Peyer's patch (tissue), 4 donors: ENCODE results near the gene USH1C. TPM values are rescaled to one million over a fixed set of nuclear protein-coding genes. Genes with fewer than 3 reads are reported as not detected.

Experiments
- DNase-seq, 3 donors: peaks; one replicate each; pipeline ENCODE4 v3.0.0-alpha.2; 2017 to 2019
- H3K27ac ChIP-seq, 4 donors: fragments of 200-600 bp; sonication (generic); one replicate each; pipeline ENCODE4 v1.5.1; 2016 to 2019
- H3K27me3 ChIP-seq, 2 donors: fragments of 200-600 bp; sonication (generic); one replicate each; pipeline ENCODE4 v1.5.1; 2019
- H3K36me3 ChIP-seq, 3 donors: fragments of 200-600 bp; sonication (generic); one replicate each; pipeline ENCODE4 v1.5.1; 2016 to 2019
- H3K4me1 ChIP-seq, 4 donors: fragments of 200-600 bp; sonication (generic); one replicate each; pipeline ENCODE4 v1.5.1; 2016 to 2019
- H3K4me3 ChIP-seq, 4 donors: fragments of 200-600 bp; sonication (generic); 1 replicate in 3 of 4; 2 replicates in 1 of 4; pipeline ENCODE4 v1.5.1; 2016 to 2019; ENCODE audit warnings: mild to moderate bottlenecking in 1 of 4
- H3K9me3 ChIP-seq, 4 donors: fragments of 200-600 bp; sonication (generic); one replicate each; pipeline ENCODE4 v1.5.1; 2016 to 2019; ENCODE audit warnings: mild to moderate bottlenecking in 1 of 4
- POLR2A ChIP-seq, 2 donors: fragments of 450-650 bp; IDR thresholded peaks; one replicate each; pipeline ENCODE4 v1.5.1; 2017; ENCODE audit warnings: antibody characterized with exemption in 2 of 2, mild to moderate bottlenecking in 2 of 2, moderate library complexity in 2 of 2
- total RNA-seq, 4 donors: library from RNA; depleted of rRNA; stranded (reverse); fragments of >200 nt; gene quantifications; one replicate each; pipeline ENCODE4 v1.1.0, GENCODE V29; 2016
- TF ChIP-seq, protein P1 (sequence below), 6 experiments: fragments of 450-650 bp in 4 of 6; fragments of 200-600 bp in 2 of 6; sonication (generic) in 1 of 6; IDR thresholded peaks; one replicate each; pipeline ENCODE4 v1.5.1; 2017 to 2019; ENCODE audit warnings: antibody characterized with exemption in 6 of 6, mild to moderate bottlenecking in 3 of 6, moderate library complexity in 1 of 6

The USH1C gene
- total RNA-seq, 4 donors from 2014 or later, result 90.8 to 302 (median 245) TPM

GRCh38 chr11:17476317-17477083 is 67.7 kb downstream of the USH1C start, which contains the start of gene ABCC8:
Gene ABCC8, minus strand, starts transcription at chr11:17476845. Its CDS starts 69 bp downstream, at chr11:17476776.
- H3K27me3 ChIP-seq, result peaks cover 0 to 12% of the 10 kb centered on the region in 2 donors
- no peak for DNase-seq

DNA sequence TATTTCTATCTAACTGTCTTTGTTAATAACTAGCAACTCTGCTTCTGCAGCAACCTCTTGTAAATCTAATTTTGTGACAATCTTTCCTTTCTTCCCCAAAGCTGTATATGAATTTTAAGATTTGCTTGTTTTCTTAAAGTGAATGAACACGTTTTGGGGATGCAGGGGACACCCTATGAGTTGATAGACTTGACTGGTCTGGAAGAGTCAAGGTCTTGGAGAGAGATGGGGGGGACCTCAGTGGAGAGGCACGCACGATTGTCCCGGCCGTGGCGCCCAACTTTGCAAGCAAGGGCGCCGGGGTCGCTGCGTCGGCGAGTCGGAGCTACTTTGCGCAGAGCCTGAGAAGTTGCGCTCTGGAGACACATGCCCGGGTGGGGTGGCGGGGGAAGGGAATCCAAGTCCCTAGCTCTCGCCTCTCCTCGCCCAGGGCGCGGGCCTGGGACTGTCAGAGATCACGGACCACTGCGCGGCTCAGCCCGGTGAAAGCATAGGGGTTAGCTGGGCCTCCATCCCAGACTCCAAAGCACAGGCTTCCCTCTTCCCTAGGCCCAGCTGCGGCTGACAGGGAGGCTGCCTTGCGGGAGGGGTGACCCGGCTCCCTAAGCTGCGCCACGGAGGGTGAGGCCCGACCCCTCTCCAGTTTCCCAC is 68.4 kb downstream of the USH1C start:
- peak overlapping the region in 2 of 4 donors; percentile 34 to 36 for H3K4me3 ChIP-seq

More at GRCh38 chr11:17476317-17477083, 67.7 kb downstream of the USH1C start, which contains the start of gene ABCC8:
- Histone ChIP-seq H3K4me1 (peaks cover 0 to 11% (median 0%) of the 10 kb centered on the region in 4 donors), H3K36me3 (no peaks in the 10 kb centered on the region), H3K9me3 (no peaks in the 10 kb centered on the region), H3K4me3 (peak within 1 kb of the TSS in 2 of 4 donors; percentile 34 to 36), H3K27ac (no peak within 1 kb of the TSS)
- TF ChIP-seq POLR2A (IDR thresholded peaks at IDR 0.05), result no peak
- TF ChIP-seq, protein P1, sequence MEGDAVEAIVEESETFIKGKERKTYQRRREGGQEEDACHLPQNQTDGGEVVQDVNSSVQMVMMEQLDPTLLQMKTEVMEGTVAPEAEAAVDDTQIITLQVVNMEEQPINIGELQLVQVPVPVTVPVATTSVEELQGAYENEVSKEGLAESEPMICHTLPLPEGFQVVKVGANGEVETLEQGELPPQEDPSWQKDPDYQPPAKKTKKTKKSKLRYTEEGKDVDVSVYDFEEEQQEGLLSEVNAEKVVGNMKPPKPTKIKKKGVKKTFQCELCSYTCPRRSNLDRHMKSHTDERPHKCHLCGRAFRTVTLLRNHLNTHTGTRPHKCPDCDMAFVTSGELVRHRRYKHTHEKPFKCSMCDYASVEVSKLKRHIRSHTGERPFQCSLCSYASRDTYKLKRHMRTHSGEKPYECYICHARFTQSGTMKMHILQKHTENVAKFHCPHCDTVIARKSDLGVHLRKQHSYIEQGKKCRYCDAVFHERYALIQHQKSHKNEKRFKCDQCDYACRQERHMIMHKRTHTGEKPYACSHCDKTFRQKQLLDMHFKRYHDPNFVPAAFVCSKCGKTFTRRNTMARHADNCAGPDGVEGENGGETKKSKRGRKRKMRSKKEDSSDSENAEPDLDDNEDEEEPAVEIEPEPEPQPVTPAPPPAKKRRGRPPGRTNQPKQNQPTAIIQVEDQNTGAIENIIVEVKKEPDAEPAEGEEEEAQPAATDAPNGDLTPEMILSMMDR (IDR thresholded peaks at IDR 0.05), result no peak

GRCh38 chr11:17473071-17473744 is 71.0 kb downstream of the USH1C start:
- Histone ChIP-seq H3K4me1 (peaks cover 0 to 11% (median 0%) of the 10 kb centered on the region in 4 donors), H3K9me3 (no peaks in the 10 kb centered on the region), H3K36me3 (no peaks in the 10 kb centered on the region), H3K27me3 (peaks cover 0 to 12% of the 10 kb centered on the region in 2 donors), H3K27ac (no peak overlapping the region), H3K4me3 (no peak overlapping the region)
- no peak for TF ChIP-seq POLR2A (IDR thresholded peaks at IDR 0.05)
- TF ChIP-seq, protein P1 (IDR thresholded peaks at IDR 0.05), result peak in 1 of 6 experiments; percentile 10
- no peak for DNase-seq

More for the DNA sequence above, 68.4 kb downstream of the USH1C start:
- Histone ChIP-seq H3K4me1 (peaks cover 0 to 11% (median 0%) of the 10 kb centered on the region in 4 donors), H3K27ac (no peak overlapping the region), H3K27me3 (peaks cover 0 to 12% of the 10 kb centered on the region in 2 donors), H3K9me3 (no peaks in the 10 kb centered on the region), H3K36me3 (no peaks in the 10 kb centered on the region)
- TF ChIP-seq POLR2A (IDR thresholded peaks at IDR 0.05), result no peak
- TF ChIP-seq, protein P1 (IDR thresholded peaks at IDR 0.05), result no peak
- DNase-seq, result no peak

GRCh38 chr11:17472467-17472866 is 71.7 kb downstream of the USH1C start:
- TF ChIP-seq POLR2A (IDR thresholded peaks at IDR 0.05), result no peak
- TF ChIP-seq, protein P1 (IDR thresholded peaks at IDR 0.05), result no peak
- Histone ChIP-seq H3K9me3 (no peaks in the 10 kb centered on the region), H3K4me3 (no peak overlapping the region), H3K36me3 (no peaks in the 10 kb centered on the region), H3K27ac (no peak overlapping the region), H3K4me1 (peaks cover 0 to 11% (median 0%) of the 10 kb centered on the region in 4 donors), H3K27me3 (peaks cover 0 to 12% of the 10 kb centered on the region in 2 donors)
- no peak for DNase-seq

GRCh38 chr11:17471501-17471900 is 72.7 kb downstream of the USH1C start:
- no peaks in the 10 kb centered on the region for H3K36me3 ChIP-seq
- no peak overlapping the region for H3K4me3 ChIP-seq
- H3K27ac ChIP-seq, result no peak overlapping the region
- H3K4me1 ChIP-seq, result peaks cover 0 to 5% (median 0%) of the 10 kb centered on the region in 4 donors
- peaks cover 0 to 8% of the 10 kb centered on the region in 2 donors for H3K27me3 ChIP-seq
- H3K9me3 ChIP-seq, result no peaks in the 10 kb centered on the region
- DNase-seq, result no peak
- TF ChIP-seq, protein P1 (IDR thresholded peaks at IDR 0.05), result peak in 2 of 6 experiments; percentile 7 to 9
- TF ChIP-seq POLR2A (IDR thresholded peaks at IDR 0.05), result no peak
